Measurements from ENCODE around the gene TMEM132C.

Gene TMEM132C

GRCh38 chr12:128339631-128340030 lies 72.7 kb downstream of the TMEM132C start:
- H3K27ac ChIP-seq, result no peak overlapping the region
- TF ChIP-seq ZFX (IDR thresholded peaks at IDR 0.05; ENCODE audit: borderline replicate concordance), result no peak
- TF ChIP-seq, protein P1, sequence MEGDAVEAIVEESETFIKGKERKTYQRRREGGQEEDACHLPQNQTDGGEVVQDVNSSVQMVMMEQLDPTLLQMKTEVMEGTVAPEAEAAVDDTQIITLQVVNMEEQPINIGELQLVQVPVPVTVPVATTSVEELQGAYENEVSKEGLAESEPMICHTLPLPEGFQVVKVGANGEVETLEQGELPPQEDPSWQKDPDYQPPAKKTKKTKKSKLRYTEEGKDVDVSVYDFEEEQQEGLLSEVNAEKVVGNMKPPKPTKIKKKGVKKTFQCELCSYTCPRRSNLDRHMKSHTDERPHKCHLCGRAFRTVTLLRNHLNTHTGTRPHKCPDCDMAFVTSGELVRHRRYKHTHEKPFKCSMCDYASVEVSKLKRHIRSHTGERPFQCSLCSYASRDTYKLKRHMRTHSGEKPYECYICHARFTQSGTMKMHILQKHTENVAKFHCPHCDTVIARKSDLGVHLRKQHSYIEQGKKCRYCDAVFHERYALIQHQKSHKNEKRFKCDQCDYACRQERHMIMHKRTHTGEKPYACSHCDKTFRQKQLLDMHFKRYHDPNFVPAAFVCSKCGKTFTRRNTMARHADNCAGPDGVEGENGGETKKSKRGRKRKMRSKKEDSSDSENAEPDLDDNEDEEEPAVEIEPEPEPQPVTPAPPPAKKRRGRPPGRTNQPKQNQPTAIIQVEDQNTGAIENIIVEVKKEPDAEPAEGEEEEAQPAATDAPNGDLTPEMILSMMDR (IDR thresholded peaks at IDR 0.05), result no peak

GRCh38 chr12:128353301-128353700 lies 86.3 kb downstream of the TMEM132C start:
- H3K27ac ChIP-seq, result no peak overlapping the region

GRCh38 chr12:128356547-128356946 lies 89.6 kb downstream of the TMEM132C start:
- TF ChIP-seq, protein P1 (IDR thresholded peaks at IDR 0.05), result no peak
- TF ChIP-seq ZFX (IDR thresholded peaks at IDR 0.05; ENCODE audit: borderline replicate concordance), result no peak
- H3K27ac ChIP-seq, result no peak overlapping the region

More at GRCh38 chr12:128353301-128353700, 86.3 kb downstream of the TMEM132C start:
- no peak for TF ChIP-seq ZFX (IDR thresholded peaks at IDR 0.05; ENCODE audit: borderline replicate concordance)
- TF ChIP-seq, protein P1 (IDR thresholded peaks at IDR 0.05), result no peak

DNA sequence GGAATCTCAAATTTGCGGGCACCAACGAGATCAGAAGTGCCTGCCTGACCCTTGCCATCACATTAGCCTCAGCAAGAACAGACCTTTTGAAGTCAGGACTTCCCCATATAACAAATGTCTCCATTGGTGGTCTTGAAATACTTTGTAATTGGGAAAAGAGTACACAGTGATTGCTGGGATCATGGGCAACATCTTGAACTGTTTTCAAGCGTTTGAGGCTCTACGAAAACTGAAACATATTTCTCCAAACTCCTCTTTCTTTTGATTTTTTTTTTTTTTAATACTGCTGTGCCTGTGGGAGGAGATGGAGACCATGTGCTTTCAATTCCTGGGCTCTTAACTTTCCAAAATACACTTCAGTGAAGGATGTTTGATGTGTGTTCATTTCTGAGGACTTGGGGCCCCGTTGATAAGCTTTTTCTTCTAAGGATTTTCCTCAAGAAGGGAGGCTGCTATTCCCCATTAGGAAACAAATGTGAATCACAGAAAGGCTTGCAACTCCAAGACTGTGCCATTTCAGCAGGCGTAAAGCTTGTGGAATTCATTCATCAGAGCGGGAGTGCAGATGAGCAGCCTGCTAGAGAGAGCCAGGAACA lies 94.5 kb downstream of the TMEM132C start:
- H3K27ac ChIP-seq, result no peak overlapping the region
- TF ChIP-seq ZFX (IDR thresholded peaks at IDR 0.05; ENCODE audit: borderline replicate concordance), result no peak
- TF ChIP-seq, protein P1 (IDR thresholded peaks at IDR 0.05), result no peak

DNA sequence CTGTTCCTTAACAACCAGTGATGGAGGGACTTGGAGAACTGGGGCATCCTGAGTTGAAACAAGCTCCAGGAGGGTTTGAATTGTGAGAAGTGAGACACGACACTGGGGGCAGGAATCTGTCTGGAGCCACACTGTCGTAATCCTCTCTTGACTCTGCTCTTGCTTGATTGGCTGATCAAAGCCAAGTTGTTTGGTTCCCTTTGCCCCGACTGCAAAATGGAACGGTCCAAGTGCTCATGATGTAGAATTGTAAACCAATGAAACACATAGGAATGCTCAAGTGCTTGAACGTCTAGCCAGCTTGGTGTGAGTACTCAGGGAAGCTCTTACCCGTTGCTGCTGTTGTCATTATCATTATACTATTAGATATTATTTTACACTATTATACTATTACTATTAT lies 98.1 kb downstream of the TMEM132C start:
- no peak for TF ChIP-seq ZFX (IDR thresholded peaks at IDR 0.05; ENCODE audit: borderline replicate concordance)
- TF ChIP-seq, protein P1 (IDR thresholded peaks at IDR 0.05), result no peak
- H3K27ac ChIP-seq, result no peak overlapping the region

GRCh38 chr12:128365651-128366231 lies 98.8 kb downstream of the TMEM132C start:
- TF ChIP-seq, protein P1 (IDR thresholded peaks at IDR 0.05), result no peak
- TF ChIP-seq ZFX (IDR thresholded peaks at IDR 0.05; ENCODE audit: borderline replicate concordance), result no peak

DNA sequence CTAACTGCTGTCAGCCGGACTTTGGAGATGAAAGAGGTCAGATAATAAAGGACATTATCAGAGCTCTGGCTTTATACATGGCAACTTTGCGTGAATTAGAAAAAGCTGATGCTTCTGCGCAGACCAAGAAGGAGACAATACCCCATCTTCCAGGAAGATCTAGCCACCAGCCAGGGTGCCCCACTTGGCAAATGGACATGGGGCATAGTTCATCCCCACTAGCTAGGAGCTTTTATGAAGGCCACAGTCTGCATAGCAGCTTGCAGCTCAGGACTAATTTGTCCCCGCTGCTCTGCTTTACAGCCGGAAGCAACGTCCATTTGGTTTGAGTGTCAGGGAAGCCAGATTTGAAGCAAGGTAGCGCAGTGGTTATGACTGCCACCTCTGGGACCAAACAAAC lies 101.0 kb downstream of the TMEM132C start:
- TF ChIP-seq ZFX (IDR thresholded peaks at IDR 0.05; ENCODE audit: borderline replicate concordance), result no peak
- TF ChIP-seq, protein P1 (IDR thresholded peaks at IDR 0.05), result no peak
- no peak overlapping the region for H3K27ac ChIP-seq

More at GRCh38 chr12:128365651-128366231, 98.8 kb downstream of the TMEM132C start:
- no peak overlapping the region for H3K27ac ChIP-seq
